KMS-11 (cell line): ENCODE results near the gene SUPT3H.

Source experiments
- H2AFZ ChIP-seq: fragments of 200-600 bp; sonication (generic); 2 replicates; pipeline ENCODE4 v1.6.1; 2016; ENCODE audit warnings: antibody characterized with exemption, mixed run types, low read depth
- H3K27ac ChIP-seq: fragments of 200-600 bp; sonication (generic); 2 replicates; pipeline ENCODE4 v1.6.1; 2016; ENCODE audit warnings: mild to moderate bottlenecking, mixed run types
- H3K27me3 ChIP-seq: fragments of 200-600 bp; sonication (generic); 2 replicates; pipeline ENCODE4 v1.6.1; 2017; ENCODE audit warnings: mild to moderate bottlenecking, low read depth, mixed run types, moderate library complexity; ENCODE audit not compliant: insufficient read depth
- H3K36me3 ChIP-seq: fragments of 200-600 bp; sonication (generic); 2 replicates; pipeline ENCODE4 v1.6.1; 2017; ENCODE audit warnings: mild to moderate bottlenecking, mixed run types; ENCODE audit not compliant: insufficient read depth
- H3K4me1 ChIP-seq: fragments of 200-600 bp; sonication (generic); 2 replicates; pipeline ENCODE4 v1.6.1; 2016; ENCODE audit warnings: mild to moderate bottlenecking, low read depth, mixed run types; ENCODE audit not compliant: poor library complexity, severe bottlenecking
- H3K4me2 ChIP-seq: fragments of 200-600 bp; sonication (generic); 2 replicates; pipeline ENCODE4 v1.7.0; 2016; ENCODE audit warnings: mild to moderate bottlenecking, mixed run types
- H3K4me3 ChIP-seq: fragments of 200-600 bp; sonication (generic); IDR thresholded peaks from 2 replicates; pipeline ENCODE4 v1.6.1; 2017; ENCODE audit warnings: low read depth, low read length, mixed read lengths; ENCODE audit not compliant: insufficient read depth
- H3K79me2 ChIP-seq: fragments of 200-600 bp; sonication (generic); 2 replicates; pipeline ENCODE4 v1.6.1; 2016; ENCODE audit warnings: low read depth, mixed run types; ENCODE audit not compliant: insufficient read depth
- H3K9ac ChIP-seq: fragments of 200-600 bp; sonication (generic); 2 replicates; pipeline ENCODE4 v1.6.1; 2016; ENCODE audit warnings: mild to moderate bottlenecking, mixed run types
- H4K20me1 ChIP-seq: fragments of 200-600 bp; sonication (generic); 2 replicates; pipeline ENCODE4 v1.6.1; 2016; ENCODE audit warnings: mild to moderate bottlenecking, mixed run types; ENCODE audit not compliant: insufficient read depth
- TF ChIP-seq, protein P1 (sequence below): fragments of 200-600 bp; sonication (generic); conservative IDR thresholded peaks from 2 replicates; pipeline ENCODE4 v1.6.1; 2017; ENCODE audit warnings: low read depth, mild to moderate bottlenecking, antibody characterized with exemption, low read length, moderate library complexity, mixed read lengths

Gene SUPT3H

DNA sequence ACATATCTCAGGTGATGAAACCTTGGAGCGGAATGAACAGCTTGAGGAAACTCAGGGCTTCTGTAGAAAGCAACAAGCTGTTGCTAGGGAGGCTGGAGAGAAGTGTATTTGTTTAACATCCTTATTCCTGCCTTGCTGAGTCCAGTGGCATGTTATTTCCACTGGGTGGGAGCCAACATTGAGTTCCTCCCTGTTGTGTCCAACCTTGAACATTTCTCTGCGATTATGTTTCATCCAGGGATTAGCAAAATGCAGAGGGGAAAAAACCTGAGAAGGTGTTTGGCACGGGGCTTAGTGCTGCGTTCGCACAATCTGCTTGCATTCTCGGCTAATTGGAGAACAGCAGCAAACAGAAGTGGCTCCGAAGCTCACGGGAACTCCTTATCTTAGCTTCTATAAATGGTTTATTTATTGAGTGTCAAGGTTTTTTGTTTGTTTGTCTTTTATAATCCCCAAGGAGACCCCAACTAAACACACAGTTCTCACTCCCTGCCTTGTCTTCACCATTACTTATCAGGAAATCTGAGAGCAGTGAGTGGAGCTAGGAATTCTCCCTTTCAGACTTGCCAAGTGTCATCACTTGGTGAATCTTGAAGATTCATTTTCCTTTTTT is 577.5 kb downstream of the SUPT3H start:
- Histone ChIP-seq H3K36me3 (no peaks in the 10 kb centered on the region), H4K20me1 (no peaks in the 10 kb centered on the region), H3K4me1 (no peaks in the 10 kb centered on the region), H3K9ac (no peak overlapping the region), H3K27me3 (no peaks in the 10 kb centered on the region), H3K79me2 (no peaks in the 10 kb centered on the region), H2AFZ (no peak overlapping the region), H3K27ac (no peak overlapping the region), H3K4me2 (no peak overlapping the region), H3K4me3 (no peak overlapping the region)
- TF ChIP-seq, protein P1, sequence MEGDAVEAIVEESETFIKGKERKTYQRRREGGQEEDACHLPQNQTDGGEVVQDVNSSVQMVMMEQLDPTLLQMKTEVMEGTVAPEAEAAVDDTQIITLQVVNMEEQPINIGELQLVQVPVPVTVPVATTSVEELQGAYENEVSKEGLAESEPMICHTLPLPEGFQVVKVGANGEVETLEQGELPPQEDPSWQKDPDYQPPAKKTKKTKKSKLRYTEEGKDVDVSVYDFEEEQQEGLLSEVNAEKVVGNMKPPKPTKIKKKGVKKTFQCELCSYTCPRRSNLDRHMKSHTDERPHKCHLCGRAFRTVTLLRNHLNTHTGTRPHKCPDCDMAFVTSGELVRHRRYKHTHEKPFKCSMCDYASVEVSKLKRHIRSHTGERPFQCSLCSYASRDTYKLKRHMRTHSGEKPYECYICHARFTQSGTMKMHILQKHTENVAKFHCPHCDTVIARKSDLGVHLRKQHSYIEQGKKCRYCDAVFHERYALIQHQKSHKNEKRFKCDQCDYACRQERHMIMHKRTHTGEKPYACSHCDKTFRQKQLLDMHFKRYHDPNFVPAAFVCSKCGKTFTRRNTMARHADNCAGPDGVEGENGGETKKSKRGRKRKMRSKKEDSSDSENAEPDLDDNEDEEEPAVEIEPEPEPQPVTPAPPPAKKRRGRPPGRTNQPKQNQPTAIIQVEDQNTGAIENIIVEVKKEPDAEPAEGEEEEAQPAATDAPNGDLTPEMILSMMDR, result no peak

DNA sequence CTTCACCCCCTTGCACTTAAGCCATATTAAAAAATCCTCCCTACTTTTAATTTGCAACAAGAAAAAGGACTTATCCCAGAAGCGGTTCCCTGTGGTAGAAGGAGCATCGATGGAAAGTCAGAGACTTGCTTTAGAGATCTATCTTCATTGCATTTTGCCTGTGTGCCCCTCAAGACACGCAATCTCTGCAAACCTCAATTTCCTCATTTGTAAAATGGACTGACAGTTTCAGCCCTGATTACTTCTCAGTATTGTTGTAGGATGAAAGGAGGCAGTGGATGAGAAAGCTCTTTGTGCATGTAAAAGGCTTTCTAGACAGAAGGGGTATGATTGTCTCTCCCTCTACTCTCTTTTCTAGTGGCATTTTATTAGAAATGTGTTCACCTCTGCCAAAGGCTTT is 580.0 kb downstream of the SUPT3H start:
- no peak overlapping the region for H2AFZ ChIP-seq
- no peaks in the 10 kb centered on the region for H3K4me1 ChIP-seq
- H3K27me3 ChIP-seq, result no peaks in the 10 kb centered on the region

DNA sequence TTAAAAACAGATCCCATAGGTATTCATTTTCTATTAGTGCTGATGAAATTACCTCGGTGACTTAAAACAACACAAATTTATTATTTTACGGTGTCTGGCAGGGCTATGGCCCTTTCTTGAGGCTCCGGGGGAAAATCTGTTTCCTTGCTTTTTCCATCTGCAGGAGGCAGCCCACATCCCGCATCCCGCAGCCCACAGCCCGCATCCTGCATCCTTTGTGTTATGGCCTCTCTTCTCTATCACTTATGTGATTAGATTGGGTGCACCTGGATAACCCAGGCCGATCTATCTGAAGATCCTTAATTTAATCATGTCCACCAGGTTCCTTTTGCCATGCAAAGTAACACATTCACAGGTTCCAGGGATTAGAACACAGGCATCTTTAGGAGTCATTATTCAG is 582.4 kb downstream of the SUPT3H start:
- Histone ChIP-seq H3K27me3 (no peaks in the 10 kb centered on the region), H3K36me3 (no peaks in the 10 kb centered on the region), H3K4me1 (no peaks in the 10 kb centered on the region), H3K79me2 (no peaks in the 10 kb centered on the region), H3K27ac (no peak overlapping the region), H3K9ac (no peak overlapping the region), H4K20me1 (no peaks in the 10 kb centered on the region), H2AFZ (no peak overlapping the region), H3K4me3 (no peak overlapping the region), H3K4me2 (no peak overlapping the region)
- TF ChIP-seq, protein P1, result no peak

More for the DNA sequence above, 580.0 kb downstream of the SUPT3H start:
- TF ChIP-seq, protein P1, result no peak
- Histone ChIP-seq H3K4me3 (no peak overlapping the region), H3K36me3 (no peaks in the 10 kb centered on the region), H3K79me2 (no peaks in the 10 kb centered on the region), H3K9ac (no peak overlapping the region), H3K27ac (no peak overlapping the region), H3K4me2 (no peak overlapping the region), H4K20me1 (no peaks in the 10 kb centered on the region)

DNA sequence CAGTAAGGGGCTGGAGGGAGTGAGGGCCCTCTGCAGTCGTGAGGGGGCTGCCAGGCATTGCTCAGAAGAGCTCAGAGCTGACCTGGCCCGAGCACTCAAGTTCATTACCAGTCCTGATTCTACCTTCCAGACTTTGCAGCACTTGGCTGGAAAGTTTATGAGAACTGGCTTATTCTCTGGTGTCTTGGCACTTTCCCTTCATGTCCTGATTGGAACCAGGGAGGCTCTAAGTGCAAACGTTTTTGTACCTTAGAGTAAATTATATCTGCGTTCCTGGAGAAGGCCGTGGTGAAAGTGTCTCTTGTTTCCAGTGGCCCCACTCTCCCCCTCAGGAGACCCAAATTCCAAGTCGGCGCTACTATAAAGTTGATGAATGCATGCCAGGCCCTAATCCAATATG is 587.9 kb downstream of the SUPT3H start:
- no peak overlapping the region for H3K4me2 ChIP-seq
- H3K79me2 ChIP-seq, result no peaks in the 10 kb centered on the region
- no peak overlapping the region for H2AFZ ChIP-seq
- no peak overlapping the region for H3K9ac ChIP-seq
- no peaks in the 10 kb centered on the region for H3K36me3 ChIP-seq
- H3K4me1 ChIP-seq, result no peaks in the 10 kb centered on the region
- H4K20me1 ChIP-seq, result no peaks in the 10 kb centered on the region
- TF ChIP-seq, protein P1, result no peak
- H3K4me3 ChIP-seq, result no peak overlapping the region
- H3K27me3 ChIP-seq, result no peaks in the 10 kb centered on the region
- H3K27ac ChIP-seq, result no peak overlapping the region
